Natural killer cell treated with Interleukin-12 subunit alpha and Interleukin-12 subunit beta and Interleukin-15 and Interleukin-18, amount 100 ng/mL, for 72 hours (primary cell): Measurements from ENCODE around the gene TM9SF1. TPM values are rescaled to one million over a fixed set of nuclear protein-coding genes. Genes with fewer than 3 reads are reported as not detected.
"Not testable (repeated sequence)": the region's sequence is repeated elsewhere in the genome, so short reads cannot be mapped to it uniquely, and the experiment has no call there.

ENCODE experiments used
- ATAC-seq, 2 donors: fragments of 150-1000 bp; cut with Tn5 transposase in 1 of 2; sonication (Bioruptor Pico), chemical (Tn5 transposase) in 1 of 2; 2 replicates each; pipeline ENCODE4 v1.10.0; 2021
- DNase-seq: peaks from one replicate; pipeline ENCODE4 v3.0.0; 2022; ENCODE audit warnings: low spot score
- H3K27ac Mint-ChIP-seq, 2 donors: 1 replicate in 1 of 2; 2 replicates in 1 of 2; pipeline ENCODE4 v1.8.0; 2022; ENCODE audit warnings: mixed read lengths in 2 of 2, mild to moderate bottlenecking in 1 of 2, moderate library complexity in 1 of 2
- H3K27me3 Mint-ChIP-seq, 2 donors: 1 replicate in 1 of 2; 2 replicates in 1 of 2; pipeline ENCODE4 v1.8.0; 2022; ENCODE audit warnings: mixed read lengths in 2 of 2
- H3K36me3 Mint-ChIP-seq: one replicate; pipeline ENCODE4 v1.8.0; 2022; ENCODE audit warnings: mixed read lengths
- H3K4me1 Mint-ChIP-seq, 2 donors: 1 replicate in 1 of 2; 2 replicates in 1 of 2; pipeline ENCODE4 v1.8.0; 2022; ENCODE audit warnings: low read depth in 2 of 2, mixed read lengths in 2 of 2, mild to moderate bottlenecking in 1 of 2
- H3K4me3 Mint-ChIP-seq: one replicate; pipeline ENCODE4 v1.8.0; 2022; ENCODE audit warnings: mixed read lengths
- H3K9me3 Mint-ChIP-seq: 2 replicates; pipeline ENCODE4 v1.8.0; 2022; ENCODE audit warnings: mixed read lengths
- total RNA-seq, 2 donors: library from RNA; stranded (reverse); gene quantifications; one replicate each; pipeline ENCODE4 v1.2.3, GENCODE V29; 2022

Gene TM9SF1
- total RNA-seq, 2 donors from 2014 or later = 27.6 to 30.2 TPM

DNA sequence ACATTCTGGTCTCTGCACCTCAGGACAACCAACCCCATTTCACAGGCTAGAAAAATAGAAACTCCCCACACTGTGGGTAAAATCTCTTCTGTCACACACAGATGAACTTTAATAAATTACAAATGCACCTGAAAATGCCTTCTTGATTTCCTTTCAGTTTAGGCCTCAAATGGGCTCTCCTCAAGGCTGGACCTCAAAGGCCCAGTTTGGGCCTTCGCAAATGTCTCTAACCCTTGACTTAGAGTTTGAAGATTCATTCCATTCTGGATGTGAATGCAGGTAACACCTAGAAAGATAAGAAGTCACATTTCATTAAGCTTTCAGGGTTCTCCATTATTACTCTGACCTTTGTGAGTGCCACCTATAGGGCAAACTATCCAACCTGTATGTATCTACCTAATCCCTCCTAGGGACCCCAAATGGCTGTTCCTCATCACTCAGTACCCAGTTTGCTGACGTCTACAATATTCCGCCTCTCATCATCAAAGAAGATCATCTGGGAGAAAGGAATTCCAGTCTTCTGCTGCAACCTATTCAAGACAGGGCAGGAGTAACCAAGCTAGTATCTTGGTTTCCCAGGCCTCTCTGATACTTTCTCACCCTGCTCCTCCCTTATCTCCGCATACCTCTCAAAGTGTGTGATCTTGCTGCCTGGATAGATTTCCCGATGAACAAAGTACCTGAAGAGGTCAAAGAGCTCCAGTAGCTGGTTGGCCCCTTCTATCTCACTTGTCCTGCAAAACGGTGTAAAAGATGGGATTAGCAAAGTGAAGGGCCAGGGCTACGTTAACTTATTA is 18.8 kb upstream of the TM9SF1 start:
- peaks cover 16% of the 10 kb centered on the region for H3K36me3 Mint-ChIP-seq
- no peaks in the 10 kb centered on the region for H3K27me3 Mint-ChIP-seq
- H3K4me1 Mint-ChIP-seq = peaks cover 41 to 49% of the 10 kb centered on the region in 2 donors
- H3K27ac Mint-ChIP-seq = peak overlapping the region; percentile 97 to 99
- no peaks in the 10 kb centered on the region for H3K9me3 Mint-ChIP-seq
- DNase-seq = no peak
- peak overlapping the region; percentile 98 for H3K4me3 Mint-ChIP-seq
- no peak for ATAC-seq

DNA sequence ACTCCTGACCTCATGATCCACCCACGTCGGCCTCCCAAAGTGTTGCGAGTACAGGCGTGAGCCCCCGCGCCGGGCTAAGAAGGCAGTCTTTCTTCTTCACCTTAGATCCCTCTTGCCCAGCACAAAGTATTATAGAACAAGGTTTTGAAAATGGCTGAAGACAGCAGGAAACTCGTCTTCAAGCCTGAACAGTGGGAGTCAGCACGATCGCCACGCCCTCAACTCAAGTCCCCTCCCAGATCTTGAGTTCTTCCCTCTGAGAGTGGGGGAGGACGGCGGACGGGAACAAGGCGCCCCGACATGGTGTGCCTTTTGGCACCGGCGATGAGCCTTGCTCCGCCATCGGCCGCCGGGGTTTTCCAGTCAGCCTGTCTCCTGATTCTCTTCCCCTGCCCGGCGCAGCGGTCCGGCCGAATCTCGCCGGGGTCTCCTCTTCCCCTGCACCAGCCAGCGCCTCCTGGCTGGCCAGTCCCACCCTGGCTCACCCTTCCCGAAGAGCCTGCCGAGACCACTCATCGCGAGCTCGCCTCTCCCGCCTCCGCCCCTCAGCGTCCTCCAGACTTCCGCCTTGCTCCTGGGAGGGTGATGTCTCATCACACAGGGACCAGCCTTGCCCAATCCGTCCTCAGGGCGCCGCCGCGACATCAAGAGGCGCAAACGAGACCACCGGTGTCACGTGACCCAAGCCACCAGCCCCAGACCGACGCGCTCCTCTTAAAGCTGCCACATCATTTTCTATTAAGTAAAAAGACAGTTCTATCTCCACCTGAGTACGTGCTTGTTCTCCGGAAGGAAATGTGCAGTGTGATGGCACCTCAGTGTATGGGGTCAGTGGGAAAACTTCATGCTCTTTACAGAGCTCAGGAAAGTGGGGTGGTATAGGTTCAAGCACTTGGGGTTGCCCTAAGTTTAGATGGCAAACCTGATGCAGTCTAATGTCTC is 18.0 kb upstream of the TM9SF1 start, which contains the start of gene CHMP4A:
Gene CHMP4A (minus strand): TSS at position 565 of the 942 bp plus-strand sequence. CDS start 49 bp downstream, at position 516.
- no peaks in the 10 kb centered on the region for H3K27me3 Mint-ChIP-seq
- H3K36me3 Mint-ChIP-seq = peaks cover 16% of the 10 kb centered on the region
- DNase-seq (peak; percentile 99), ATAC-seq (peak; percentile 90 to 94)
- peak within 1 kb of the TSS; percentile 98 for H3K4me3 Mint-ChIP-seq
- peak within 1 kb of the TSS; percentile 97 to 99 for H3K27ac Mint-ChIP-seq
- H3K9me3 Mint-ChIP-seq = no peaks in the 10 kb centered on the region
- H3K4me1 Mint-ChIP-seq = peaks cover 41 to 49% of the 10 kb centered on the region in 2 donors

DNA sequence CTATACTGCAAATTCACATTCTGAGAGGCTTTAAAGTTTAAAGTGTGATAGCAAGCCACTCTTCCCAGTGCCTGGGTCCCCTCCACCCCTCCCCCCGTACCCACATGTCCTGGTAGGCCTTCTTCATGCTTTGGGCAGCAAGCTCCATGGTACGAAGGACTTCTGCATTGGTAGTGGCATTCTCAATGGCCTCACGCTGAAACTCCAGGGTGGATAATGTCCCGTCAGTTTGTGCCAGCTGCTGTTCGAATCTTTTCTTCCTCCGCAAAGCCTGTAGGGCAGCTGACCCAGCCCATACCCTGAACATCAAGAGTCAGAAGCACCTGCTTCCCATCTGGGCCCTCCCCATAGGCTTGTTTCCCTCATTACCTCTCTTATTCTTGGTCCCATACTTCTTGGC is 16.1 kb upstream of the TM9SF1 start:
- Mint-ChIP-seq H3K27me3 (no peaks in the 10 kb centered on the region), H3K9me3 (no peaks in the 10 kb centered on the region), H3K4me3 (no peak overlapping the region), H3K27ac (peak overlapping the region; percentile 97 to 99), H3K36me3 (peaks cover 25% of the 10 kb centered on the region), H3K4me1 (peaks cover 50 to 59% of the 10 kb centered on the region in 2 donors)
- DNase-seq (no peak), ATAC-seq (no peak)

DNA sequence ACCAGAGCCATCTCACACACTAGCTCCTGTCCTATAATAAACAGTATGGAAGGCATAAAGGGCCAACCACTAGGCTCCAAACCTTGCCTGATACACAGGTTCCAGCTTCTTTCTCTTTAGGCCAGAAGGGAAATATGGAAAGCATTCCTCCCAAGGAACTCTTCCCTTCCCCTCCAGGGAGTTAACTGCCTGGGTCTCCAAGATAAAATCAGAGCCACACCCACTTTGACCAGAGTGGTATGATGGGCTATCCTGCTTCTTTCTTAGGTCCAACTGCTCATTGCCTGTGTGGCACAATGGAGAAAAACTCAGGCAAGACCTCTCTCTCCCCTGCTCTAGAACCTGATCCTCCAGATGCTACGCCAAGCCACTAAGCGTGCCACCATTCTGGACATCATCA is 12.4 kb upstream of the TM9SF1 start:
- DNase-seq = no peak
- peaks cover 45% of the 10 kb centered on the region for H3K36me3 Mint-ChIP-seq
- H3K9me3 Mint-ChIP-seq = no peaks in the 10 kb centered on the region
- ATAC-seq = no peak
- peaks cover 42 to 45% of the 10 kb centered on the region in 2 donors for H3K4me1 Mint-ChIP-seq
- H3K27me3 Mint-ChIP-seq = no peaks in the 10 kb centered on the region
- H3K4me3 Mint-ChIP-seq = no peak overlapping the region
- H3K27ac Mint-ChIP-seq = peak overlapping the region; percentile 23 to 40

DNA sequence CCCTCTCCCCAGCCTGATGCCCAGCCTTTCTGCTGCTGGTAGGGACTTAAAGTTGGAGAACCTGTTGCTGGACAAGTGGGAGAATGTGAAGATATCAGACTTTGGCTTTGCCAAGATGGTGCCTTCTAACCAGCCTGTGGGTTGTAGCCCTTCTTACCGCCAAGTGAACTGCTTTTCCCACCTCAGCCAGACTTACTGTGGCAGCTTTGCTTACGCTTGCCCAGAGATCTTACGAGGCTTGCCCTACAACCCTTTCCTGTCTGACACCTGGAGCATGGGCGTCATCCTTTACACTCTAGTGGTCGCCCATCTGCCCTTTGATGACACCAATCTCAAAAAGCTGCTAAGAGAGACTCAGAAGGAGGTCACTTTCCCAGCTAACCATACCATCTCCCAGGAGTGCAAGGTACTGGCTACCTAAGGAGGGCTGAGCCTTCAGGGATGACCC is 11.9 kb upstream of the TM9SF1 start:
- H3K27ac Mint-ChIP-seq = peak overlapping the region; percentile 23 to 40
- H3K27me3 Mint-ChIP-seq = no peaks in the 10 kb centered on the region
- H3K4me1 Mint-ChIP-seq = peaks cover 43 to 45% of the 10 kb centered on the region in 2 donors
- H3K4me3 Mint-ChIP-seq = no peak overlapping the region
- DNase-seq (no peak), ATAC-seq (peak in 1 of 2 donors; percentile 60)
- H3K36me3 Mint-ChIP-seq = peaks cover 49% of the 10 kb centered on the region
- no peaks in the 10 kb centered on the region for H3K9me3 Mint-ChIP-seq

DNA sequence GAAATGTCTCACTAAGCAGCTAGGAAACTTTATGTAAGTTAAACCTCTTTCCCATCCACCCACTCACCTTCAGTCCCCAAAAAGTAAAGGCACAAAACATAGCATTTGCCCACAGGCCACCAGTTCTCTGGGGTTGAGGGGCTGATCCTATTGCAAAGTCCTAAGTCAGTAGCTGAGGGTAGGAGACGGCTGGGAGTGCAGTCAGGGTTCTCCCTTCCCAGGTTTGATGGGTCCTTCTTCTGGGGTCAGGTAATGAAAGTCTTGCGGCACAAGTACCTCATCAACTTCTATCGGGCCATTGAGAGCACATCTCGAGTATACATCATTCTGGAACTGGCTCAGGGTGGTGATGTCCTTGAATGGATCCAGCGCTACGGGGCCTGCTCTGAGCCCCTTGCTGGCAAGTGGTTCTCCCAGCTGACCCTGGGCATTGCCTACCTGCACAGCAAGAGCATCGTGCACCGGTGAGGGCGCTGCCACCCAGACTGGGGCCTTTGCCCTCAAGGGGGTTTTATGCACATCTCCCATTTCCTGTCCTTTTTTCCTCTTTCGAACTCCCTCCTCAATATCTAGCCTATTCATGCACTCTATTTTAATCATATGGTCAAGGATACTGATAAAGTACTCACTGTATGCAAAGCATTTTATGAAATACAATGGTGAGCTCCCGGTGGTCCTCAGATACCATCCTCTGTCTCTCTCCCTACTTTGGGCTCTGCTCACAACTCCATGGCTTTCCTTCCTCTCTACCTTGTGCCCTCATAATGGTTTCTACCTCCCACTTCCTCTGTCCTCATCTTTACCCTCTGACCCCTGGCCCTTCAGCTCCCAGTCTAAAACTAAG is 11.2 kb upstream of the TM9SF1 start:
- Mint-ChIP-seq H3K27me3 (no peaks in the 10 kb centered on the region), H3K36me3 (peaks cover 52% of the 10 kb centered on the region), H3K4me1 (peaks cover 41 to 43% of the 10 kb centered on the region in 2 donors), H3K27ac (peak overlapping the region; percentile 23 to 40), H3K9me3 (no peaks in the 10 kb centered on the region), H3K4me3 (no peak overlapping the region)
- ATAC-seq (no peak), DNase-seq (no peak)

DNA sequence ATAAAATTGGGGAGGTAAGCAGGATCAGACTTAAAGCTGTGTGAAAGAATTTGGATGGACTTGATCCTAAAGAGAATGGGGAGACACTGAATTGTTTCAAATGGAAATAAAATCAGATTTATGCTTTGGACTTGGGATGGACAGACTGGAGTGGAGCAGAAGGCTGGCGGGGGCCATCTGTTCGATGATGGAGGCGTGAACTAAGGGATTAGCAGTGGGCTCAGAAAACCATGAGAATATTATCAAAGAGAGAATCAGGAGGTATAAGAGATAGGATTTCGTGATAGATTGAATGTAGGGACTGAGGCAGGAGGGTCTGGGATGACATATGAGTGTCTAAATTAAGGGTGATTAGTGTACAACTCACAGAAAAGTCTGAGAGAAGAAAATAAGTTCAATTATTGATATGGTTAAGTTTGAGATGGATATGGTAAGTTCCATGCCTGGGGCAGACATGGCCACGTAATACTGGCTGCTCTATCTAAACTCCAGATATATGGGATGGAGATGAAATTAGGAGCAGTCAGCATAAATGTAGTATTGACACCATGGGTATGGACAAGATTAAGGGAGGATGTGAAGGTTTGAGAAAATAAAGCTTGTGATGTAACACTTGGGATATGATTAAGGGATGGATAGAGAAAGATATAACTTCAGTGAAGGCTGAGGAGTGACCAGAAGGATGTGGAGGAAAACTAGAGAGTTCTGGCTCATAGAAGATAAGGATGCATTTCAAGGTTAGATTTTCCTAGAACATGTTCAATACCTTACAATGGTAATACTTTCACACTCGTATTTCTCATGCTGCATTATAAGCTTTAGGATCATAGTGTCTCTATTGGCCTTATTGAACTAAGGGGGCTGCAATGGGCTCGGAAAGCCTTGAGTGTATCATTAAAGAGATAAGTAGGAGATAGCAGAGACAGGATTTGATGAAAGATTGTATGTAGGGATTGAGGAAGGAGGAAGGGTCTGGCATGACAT is 9.2 kb upstream of the TM9SF1 start:
- no peak overlapping the region for H3K27ac Mint-ChIP-seq
- H3K4me3 Mint-ChIP-seq = no peak overlapping the region
- no peaks in the 10 kb centered on the region for H3K27me3 Mint-ChIP-seq
- DNase-seq (no peak), ATAC-seq (no peak)
- peaks cover 45% of the 10 kb centered on the region for H3K36me3 Mint-ChIP-seq
- H3K9me3 Mint-ChIP-seq = no peaks in the 10 kb centered on the region
- H3K4me1 Mint-ChIP-seq = peaks cover 37 to 40% of the 10 kb centered on the region in 2 donors

DNA sequence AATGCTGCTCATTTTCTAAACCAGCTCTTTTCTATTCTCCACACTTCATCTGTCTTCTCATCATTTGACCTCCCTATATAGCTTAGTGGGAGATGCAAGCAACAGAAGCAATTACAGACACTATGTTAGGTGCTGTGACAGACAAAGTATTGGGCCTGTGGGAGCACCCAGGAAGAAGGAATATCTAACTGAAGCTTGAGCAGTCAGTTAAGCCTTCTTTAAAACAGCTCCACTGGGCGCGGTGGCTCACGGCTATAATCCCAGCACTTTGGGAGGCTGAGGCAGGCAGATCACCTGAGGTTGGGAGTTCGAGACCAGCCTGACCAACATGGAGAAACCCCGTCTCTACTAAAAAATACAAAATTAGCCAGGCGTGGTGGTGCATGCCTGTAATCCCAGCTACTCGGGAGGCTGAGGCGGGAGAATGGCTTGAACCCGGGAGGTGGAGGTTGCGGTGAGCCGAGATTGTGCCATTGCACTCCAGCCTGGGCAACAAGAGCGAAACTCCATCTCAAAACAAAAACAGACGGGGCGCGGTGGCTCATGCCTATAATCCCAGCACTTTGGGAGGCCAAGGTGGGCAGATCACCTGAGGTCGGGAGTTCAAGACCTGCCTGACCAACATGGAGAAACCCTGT is 8.1 kb upstream of the TM9SF1 start:
- DNase-seq = not testable (repeated sequence)

DNA sequence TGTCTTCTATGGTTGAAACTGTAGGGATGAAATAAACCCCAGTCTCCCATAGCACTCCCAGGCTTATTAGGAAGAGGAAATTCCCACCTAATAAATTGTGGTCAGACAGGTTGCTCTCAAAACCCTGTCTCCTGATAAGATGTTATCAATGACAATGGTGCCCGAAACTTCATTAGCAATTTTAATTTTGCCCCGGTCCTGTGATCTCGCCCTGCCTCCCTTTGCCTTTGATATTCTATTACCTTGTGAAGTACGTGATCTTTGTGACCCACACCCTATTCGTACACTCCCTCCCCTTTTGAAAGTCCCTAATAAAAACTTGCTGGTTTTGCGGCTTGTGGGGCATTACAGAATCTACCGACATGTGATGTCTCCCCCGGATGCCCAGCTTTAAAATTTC is 7.3 kb upstream of the TM9SF1 start:
- H3K4me3 Mint-ChIP-seq, H3K9me3 Mint-ChIP-seq, DNase-seq, ATAC-seq, H3K27me3 Mint-ChIP-seq, H3K27ac Mint-ChIP-seq: not testable (repeated sequence)
- peaks cover 41 to 46% of the 10 kb centered on the region in 2 donors for H3K4me1 Mint-ChIP-seq
- H3K36me3 Mint-ChIP-seq = peaks cover 55% of the 10 kb centered on the region

More for the DNA sequence above, 8.1 kb upstream of the TM9SF1 start:
- H3K27me3 Mint-ChIP-seq, H3K4me3 Mint-ChIP-seq, H3K9me3 Mint-ChIP-seq, H3K27ac Mint-ChIP-seq, ATAC-seq: not testable (repeated sequence)
- peaks cover 54% of the 10 kb centered on the region for H3K36me3 Mint-ChIP-seq
- peaks cover 45 to 51% of the 10 kb centered on the region in 2 donors for H3K4me1 Mint-ChIP-seq

DNA sequence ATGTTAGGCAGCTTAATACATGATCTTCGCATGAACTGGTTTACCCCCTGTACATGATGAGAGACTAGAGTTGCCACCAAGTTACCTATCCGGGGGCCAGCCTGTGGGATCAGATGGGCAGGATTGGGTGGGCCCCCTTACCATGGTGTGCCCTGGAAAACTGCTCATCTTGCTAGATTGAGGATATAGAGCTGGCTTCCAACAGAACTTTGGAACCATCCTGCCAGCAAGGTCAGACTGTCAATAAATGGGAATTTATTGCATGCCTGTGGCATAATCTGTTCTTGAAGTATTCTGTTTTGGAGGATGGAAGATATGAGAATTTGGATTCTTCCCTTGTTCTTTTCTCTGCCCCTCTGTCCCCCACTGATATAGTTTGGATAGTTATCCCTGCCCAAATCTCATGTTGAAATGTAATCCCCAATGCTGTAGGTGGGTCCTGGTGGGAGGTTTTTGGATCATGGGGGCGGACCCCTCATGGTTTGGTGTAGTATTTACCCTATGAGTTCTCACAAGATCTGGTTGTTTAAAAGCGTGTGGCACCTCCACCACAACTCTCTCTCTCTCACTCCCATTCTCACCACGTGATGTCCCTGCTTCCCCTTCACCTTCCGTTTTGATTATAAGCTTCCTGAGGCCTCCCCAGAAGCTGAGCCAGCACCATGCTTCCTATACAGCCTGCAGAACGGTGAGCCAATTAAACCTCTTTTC is 3.7 kb upstream of the TM9SF1 start:
- Mint-ChIP-seq H3K4me3 (peak overlapping the region; percentile 28), H3K4me1 (peaks cover 43 to 50% of the 10 kb centered on the region in 2 donors), H3K9me3 (peaks cover 4% of the 10 kb centered on the region), H3K36me3 (peaks cover 41% of the 10 kb centered on the region), H3K27me3 (no peaks in the 10 kb centered on the region), H3K27ac (peak overlapping the region; percentile 24 to 46)
- ATAC-seq (no peak), DNase-seq (no peak)

DNA sequence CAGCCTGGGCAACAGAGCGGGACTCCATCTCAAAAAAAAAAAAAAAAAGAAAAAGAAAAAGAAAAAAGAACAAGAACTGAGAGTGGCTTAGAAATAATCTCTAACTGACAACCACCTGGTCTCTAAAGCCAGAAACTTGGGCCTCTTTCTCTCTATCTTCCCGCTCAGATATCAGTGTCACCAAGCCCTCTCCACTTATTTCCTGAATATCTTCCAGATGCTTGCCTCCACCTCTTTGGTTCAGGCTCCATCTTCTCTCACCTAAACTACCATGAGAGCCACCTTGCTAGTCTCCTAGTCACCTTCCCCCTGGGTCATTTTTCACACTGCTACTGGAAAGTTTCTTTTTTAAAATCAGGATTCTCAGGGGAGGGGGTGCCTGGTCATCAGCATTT is 1.8 kb upstream of the TM9SF1 start:
- Mint-ChIP-seq H3K9me3 (peaks cover 4% of the 10 kb centered on the region), H3K27me3 (no peaks in the 10 kb centered on the region), H3K36me3 (peaks cover 36% of the 10 kb centered on the region), H3K27ac (peak overlapping the region; percentile 90 to 93), H3K4me1 (peaks cover 49 to 54% of the 10 kb centered on the region in 2 donors), H3K4me3 (peak overlapping the region; percentile 93)
- no peak for DNase-seq
- no peak for ATAC-seq
